HG02970 (cell line): ENCODE results near the gene CHST3.

Source experiments
- ATAC-seq: cut with Tn5 transposase; IDR thresholded peaks from one replicate; pipeline ENCODE4 v1.9.1; 2021; ENCODE audit warnings: mild to moderate bottlenecking, moderate library complexity, moderate number of reproducible peaks; ENCODE audit not compliant: unreplicated experiment, low FRiP score

Gene CHST3

DNA sequence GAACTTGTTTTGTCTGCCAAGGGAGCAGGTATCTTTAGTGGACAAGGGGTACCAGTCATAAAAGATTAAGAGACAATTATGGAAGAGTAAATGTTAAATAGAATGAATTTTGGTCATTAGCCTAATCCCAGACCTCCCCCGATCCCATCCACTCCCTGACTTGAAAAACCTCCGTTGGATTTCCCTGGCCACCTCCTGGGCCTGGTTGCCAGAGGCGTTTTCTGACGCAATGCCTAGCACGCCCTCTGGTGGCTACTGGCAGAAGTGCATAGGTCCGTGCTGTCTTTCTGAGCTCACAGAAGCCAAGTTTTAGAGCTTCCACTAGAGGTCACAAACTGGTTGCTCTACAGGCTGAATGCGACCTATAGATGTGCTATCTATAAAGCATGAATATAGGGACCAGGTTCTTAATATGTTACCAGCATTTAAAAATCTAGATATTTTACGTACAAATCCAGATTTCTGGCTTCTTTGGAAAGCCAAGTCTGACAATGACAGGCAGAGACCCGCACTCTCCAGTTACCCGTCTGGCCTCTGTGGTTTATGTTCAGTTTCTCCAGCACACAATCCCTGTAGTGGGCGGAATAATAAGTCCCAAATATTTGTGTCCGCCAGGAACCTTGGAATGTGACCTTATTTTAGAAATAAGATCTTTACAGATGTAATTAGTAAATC is 84.4 kb downstream of the CHST3 start:
- ATAC-seq, result peak; percentile 53

DNA sequence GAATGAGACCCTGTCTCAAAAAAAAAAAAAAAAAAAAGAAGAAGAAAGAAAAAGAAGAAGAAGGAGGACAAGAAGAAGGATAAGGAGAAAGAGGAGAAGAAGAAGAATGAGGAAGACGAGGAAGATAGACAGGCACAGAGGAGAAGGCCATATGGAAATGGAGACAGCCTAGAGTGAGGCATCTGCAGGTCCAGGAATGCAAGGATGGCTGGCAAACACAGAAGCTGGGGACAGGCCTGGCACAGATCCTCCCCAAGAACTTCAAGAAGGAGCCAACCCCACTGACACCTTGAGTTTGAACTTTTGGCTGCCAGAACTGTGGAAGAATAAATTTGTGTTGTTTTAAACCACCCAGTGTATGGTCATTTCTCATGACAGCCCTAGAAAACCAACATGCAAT is 85.3 kb downstream of the CHST3 start:
- ATAC-seq, result no peak

DNA sequence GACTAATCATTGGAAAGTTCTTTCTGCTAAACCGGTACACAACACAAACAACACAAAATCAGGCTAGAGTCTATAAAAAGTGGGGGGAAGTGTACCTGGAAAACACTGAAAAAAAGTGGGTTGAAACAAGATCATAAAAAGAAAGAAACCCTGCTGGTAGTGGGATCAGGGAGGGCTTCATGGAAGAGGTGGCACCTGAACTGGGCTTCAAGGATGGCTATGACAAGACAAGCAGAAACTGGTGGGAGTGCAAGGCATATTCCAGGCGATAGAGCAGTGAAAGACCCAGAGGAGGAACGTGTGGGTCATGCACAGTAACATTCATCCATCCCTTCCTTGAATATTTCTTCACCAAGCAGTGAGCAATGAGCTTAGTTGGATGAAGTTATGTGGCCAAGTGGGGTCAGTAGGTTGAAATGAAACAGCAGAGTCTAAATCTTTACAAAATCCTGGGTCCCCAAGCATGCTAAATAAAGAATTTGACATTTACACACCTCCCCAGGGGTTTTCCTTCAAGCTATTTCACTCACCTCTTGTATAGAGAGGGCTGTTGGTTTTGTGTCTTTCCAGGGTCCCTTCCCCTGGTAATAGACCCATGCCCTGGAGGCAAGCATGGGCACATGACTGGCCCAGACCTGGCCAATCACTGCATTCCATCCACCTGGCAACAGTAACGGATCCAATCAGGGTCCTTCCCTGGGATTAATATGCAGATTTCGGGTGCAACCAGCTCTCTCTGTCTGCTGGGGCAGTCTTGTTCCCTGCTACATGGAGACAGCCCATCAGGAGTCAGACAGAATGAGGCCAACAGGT is 86.0 kb downstream of the CHST3 start:
- ATAC-seq, result no peak

DNA sequence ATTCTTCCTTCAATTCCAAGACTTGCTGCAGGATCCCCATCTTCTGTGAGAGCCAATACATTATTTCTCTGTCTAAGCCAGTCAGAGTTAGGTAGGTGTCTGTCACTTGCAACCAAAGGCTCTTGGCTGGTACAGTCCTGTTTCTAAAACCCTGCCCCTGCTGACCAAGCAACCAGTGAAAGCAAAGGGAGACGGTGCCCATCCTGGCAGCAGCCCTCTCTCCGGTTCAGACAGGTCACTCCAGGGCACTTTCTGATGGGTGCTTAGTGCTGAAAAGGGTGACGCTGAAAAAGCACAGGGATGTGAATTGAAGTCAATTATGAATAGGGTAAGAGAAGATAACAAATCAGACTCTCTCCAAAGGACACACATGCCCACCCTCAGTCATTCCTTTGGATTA is 86.7 kb downstream of the CHST3 start:
- no peak for ATAC-seq

DNA sequence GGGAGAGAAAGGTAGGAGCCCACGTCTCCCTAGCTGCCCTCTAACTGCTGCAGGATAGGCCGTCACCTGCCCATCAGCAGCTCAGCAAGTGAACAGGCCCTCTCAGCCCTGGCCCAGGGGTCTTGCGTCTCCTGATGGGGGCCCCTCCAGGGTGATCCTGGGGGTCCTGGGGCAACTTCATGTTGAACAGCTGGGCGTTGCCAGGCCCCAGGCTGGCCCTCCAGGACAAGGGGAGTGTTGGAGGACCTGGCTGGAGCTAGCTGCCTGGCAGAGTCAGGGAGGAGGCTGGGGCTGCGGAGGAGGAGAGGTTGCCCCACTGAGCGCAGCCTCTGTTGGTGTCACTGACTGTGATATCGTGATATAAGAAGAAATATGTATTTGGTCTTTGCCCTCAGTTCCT is 89.5 kb downstream of the CHST3 start:
- no peak for ATAC-seq

- no peak for ATAC-seq
Observed at GRCh38 chr10:72056113-72056512, 91.9 kb downstream of the CHST3 start.

DNA sequence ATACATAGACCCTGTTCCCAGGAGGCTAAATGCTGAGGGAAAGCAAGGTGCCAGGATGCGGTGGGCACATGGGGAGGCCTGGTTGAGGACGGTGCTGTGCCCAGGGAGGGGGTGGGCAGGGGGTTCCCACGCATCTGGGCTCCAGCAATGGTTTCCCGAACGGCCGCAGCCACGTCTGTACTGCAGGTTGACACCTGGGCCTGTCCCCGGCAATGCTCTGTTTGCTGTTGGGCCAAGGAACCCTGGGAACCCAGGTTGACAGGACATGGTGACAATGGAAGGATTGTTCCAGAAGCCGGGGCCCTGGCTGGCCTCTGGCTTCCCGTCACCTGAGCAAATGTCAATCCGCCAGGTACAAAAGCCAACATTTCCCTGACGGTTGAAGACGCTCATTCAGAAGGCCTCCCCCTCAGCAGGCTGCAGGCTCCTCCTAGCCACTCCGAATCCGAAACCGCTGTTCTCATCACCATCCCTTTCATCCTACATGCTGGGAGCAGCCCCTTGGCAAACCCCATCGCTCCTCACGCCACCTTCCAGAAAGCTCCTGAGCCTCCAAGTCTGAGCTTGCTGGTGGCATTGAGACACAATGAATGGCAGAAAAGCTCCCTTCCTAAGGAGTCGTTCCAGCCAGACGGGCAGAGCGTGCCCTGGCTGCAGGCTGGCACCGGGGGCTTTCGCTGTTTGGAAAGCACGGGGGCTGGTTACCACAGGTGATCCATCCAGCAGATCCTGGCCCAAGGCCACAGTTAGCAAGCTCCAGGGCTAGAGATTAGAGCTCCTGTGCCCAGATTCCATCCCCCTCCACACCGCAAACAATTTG is 92.9 kb downstream of the CHST3 start:
- no peak for ATAC-seq

GRCh38 chr10:72058347-72058898 is 94.2 kb downstream of the CHST3 start:
- no peak for ATAC-seq

GRCh38 chr10:72058989-72059842 is 95.0 kb downstream of the CHST3 start:
- no peak for ATAC-seq

GRCh38 chr10:72059843-72060822 is 95.9 kb downstream of the CHST3 start:
- ATAC-seq, result no peak

- ATAC-seq, result no peak
Observed at GRCh38 chr10:72061491-72061890, 97.3 kb downstream of the CHST3 start.

GRCh38 chr10:72061930-72062329 is 97.7 kb downstream of the CHST3 start:
- no peak for ATAC-seq

DNA sequence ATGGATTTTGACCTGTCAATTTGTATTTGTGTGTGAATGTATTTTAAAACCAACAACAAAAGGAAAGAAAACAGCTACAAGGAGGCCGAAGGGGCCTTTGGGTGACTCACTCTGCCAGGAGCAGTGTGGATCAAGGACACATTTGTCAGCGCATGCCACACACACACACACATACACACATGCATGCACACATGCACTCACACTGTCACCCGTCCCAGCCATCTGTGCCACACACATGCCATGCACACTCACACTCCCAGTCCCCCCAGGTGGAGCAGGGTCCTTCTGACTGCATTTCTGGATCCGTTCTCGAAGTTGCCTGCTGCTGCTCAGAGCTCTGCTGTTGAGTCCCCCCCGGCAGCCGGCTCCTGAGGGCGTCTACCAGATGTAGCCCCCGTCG is 98.2 kb downstream of the CHST3 start:
- no peak for ATAC-seq
